ENCODE results near the gene ADAM19. TPM values are rescaled to one million over a fixed set of nuclear protein-coding genes. Genes with fewer than 3 reads are reported as not detected.
"Not testable (repeated sequence)": the region's sequence is repeated elsewhere in the genome, so short reads cannot be mapped to it uniquely, and the experiment has no call there.

The ADAM19 gene
- polyA plus RNA-seq, 3 donors = 0.60 to 4.9 (median 2.5) TPM

DNA sequence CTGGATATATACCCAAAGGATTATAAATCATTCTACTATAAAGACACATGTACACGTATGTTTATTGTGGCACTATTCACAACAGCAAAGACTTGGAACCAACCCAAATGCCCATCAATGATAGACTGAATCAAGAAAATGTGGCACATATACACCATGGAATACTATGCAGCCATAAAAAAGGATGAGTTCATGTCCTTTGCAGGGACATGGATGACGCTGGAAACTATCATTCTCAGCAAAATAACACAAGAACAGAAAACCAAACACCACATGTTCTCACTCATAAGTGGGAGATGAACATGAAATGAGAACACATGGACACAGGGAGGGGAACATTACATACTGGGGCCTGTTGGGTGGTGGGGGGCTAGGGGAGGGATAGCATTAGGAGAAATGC, 92.9 kb downstream of the ADAM19 start:
- WGBS, 3 donors = 77 to 98% (median 78%) methylated on average over 2 of the region's 2 CpGs
- H3K27ac ChIP-seq (ENCODE audit: low read depth, low read length) = not testable (repeated sequence)

DNA sequence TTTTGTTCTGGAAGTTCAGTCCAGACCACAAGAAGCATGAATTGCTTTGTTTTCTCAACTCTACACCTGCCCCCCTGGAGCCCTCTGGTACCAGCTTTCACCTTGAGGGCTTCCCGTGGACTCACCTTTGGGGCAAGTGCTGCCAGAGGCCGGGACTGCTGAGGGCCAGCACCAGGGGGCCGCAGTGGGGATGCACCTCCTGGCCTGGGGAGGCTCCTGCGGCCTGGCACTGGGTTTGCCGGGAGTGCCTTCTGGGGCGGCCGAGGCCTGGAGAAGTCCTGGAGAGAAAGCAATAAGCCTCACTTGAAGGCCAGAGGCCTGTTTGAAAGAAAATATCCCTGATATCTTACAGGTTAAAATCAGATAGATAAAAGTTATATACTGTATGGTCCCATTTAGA, 93.9 kb downstream of the ADAM19 start:
- 93 to 99% (median 98%) methylated on average over 7 of the region's 7 CpGs for WGBS, 3 donors
- no peak overlapping the region for H3K27ac ChIP-seq (ENCODE audit: low read depth, low read length)

DNA sequence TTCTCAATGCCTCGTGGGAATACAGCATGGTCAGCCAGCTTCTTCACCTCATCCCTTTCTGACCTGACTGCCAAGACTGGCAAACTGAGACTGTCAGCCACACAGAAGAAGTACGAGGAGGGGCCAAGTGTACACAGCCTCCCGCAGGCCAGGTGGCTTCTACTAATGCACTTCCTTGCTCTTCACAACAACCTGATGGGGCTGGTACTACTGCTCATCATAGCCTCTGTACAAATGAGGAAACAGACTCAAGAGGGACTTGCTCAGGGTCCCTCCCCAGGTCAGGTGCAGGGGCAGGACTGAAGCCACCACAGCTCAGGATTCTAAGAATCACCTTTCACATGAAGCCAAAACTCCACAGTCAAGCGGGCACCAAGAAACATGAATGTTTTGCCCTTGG, 94.3 kb downstream of the ADAM19 start:
- no peak overlapping the region for H3K27ac ChIP-seq (ENCODE audit: low read depth, low read length)
- WGBS, 3 donors = 84 to 94% (median 88%) methylated on average over 4 of the region's 4 CpGs

DNA sequence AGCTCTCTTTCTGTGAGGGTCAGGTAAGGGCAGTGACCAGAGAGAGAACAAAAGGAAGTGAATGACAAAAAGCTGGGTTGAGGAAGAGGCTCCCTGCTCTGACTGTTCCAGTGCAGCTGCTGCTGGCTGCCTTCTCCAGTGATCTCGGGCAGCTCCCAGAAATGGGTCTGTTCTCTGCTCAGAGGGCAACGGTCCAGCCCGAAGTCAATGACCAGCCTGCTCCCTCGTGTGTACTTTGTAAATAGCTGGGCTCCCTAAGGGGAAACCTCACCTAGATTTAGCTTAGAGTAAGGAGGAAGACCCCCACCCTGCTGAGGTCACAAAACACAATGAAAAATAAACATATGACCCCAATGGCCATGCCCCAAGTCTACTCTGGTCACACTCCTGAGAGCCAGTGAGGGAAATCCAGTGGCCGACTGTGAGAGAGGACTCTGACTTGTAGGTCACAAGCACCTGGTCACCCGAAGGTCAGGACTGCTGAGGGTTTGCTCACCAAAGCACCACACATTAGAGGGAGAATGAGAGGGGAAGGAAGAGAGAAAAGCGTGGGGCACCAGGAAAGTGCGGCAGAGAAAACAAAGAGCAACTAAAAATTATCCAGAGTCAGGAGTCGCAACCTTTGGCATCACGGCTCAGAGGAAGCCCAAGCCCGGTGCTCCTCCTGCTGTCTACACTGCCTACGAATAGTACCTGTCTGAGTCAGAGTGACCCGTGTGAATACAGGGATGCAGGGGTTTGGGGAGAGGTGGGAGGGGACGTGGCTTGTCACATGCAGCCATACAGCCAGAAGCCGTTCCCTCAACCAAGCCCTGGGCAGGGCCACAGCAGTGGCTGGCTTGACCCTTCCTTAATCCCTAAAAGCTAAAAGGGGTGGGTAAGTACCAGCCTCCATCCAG, 95.7 kb downstream of the ADAM19 start:
- no peak overlapping the region for H3K27ac ChIP-seq (ENCODE audit: low read depth, low read length)
- WGBS, 3 donors = 73 to 82% (median 75%) methylated on average over 15 of the region's 15 CpGs

DNA sequence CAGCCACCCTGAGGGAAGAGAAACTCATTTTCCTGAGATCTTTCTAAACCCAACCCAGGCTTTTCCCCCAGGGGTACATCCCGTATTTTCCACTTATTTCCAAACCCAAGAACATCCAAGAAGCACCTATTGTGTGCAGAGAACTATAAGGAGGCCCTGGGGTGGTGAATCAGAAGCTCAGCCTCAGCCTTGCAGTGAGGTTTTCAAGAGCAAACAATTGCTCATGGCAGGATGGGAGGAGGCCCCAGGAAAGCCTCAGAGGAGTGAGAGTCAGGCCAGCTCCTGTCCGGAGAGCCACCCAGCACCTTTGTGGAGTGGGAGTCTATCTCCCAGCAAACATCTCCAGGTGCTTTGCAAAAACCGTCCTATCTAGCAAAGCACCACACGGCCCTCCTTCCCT, 96.4 kb downstream of the ADAM19 start:
- no peak overlapping the region for H3K27ac ChIP-seq (ENCODE audit: low read depth, low read length)
- WGBS, 3 donors = 79 to 87% (median 85%) methylated on average over 4 of the region's 4 CpGs

DNA sequence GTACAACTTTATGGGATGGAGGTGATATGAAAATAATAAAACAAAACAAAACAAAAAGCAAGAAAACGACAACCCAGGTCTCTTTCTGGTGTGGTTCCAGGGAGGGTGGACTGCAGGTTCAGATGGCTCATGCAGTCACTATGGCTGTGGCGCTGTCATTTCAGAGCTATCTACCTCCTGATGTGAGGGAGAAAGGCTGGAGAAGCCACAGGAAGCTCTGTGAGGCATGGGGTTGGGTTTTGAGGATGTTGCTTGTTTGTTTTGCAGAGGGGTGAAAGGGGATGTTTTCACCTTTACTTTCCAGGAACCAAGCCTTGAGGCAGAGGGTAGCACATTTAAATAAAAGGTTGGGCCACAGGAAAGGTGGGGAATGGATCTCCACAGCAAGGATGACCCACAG, 96.8 kb downstream of the ADAM19 start:
- no peak overlapping the region for H3K27ac ChIP-seq (ENCODE audit: low read depth, low read length)
- 81 to 92% (median 87%) methylated on average over 2 of the region's 2 CpGs for WGBS, 3 donors

DNA sequence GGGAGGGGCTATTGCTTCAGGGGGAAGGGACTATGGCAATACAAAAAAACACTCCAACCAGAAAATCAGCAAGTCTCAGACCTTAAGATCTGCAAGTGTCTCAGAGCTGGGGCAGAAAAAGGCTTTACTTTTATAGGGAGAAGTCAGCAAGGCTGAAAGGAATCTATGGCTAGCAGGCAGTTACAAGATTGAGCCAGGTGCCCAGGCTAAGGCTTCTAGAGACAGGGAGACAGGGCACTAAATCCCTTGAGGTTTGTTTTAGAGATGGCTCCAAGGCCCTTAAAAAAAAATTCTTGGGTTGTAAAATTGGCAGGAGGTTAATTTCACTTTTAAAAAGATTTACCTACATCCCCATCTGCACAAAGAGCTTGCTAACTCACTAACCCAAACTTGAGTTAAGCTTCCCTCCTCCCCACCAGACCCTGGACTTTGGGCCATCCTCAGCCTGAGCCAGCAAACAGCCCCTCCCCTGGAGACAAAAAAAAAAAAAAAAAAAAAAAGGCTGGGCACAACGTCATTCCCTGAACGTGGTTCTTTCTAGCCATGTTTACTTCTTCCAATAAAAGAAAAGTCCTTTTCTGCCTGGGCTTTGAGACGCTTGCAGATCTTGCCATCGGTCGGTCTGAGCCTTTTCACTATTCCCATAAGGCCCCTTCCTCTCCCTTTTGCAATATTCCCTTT, 97.6 kb downstream of the ADAM19 start:
- H3K27ac ChIP-seq (ENCODE audit: low read depth, low read length) = no peak overlapping the region

DNA sequence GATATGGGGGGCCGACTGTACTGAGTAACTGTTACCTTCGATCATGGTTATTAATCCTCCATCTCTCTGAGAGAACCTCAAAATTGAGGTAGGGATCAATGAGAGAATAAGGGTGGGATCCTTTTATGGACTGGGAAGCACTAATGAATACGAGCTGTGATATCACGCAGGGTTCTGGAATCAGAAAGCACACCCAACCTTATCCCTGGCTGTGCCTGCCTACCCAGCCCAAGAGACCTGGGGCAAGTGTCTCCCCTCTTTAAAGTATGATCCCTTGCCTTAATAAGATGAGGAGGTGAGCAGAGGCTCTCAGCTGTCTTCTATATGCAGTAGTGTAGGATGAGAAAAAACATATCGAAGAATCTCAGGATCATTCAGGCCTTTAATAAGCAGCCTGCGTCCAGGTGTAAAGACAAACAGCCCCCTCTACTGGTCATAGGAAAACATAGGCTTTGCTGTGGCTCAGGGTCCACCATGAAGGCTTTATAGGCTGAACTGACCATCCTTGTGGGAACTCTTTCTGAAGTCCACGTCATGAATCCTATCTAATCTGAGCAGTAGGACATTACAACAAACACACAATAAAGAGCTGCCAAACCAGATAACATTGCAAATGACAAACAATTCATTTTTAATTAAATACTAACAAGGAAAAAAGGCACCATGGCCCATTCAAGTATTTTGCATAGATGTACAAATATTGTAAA, 98.7 kb downstream of the ADAM19 start:
- no peak overlapping the region for H3K27ac ChIP-seq (ENCODE audit: low read depth, low read length)
- 60 to 67% (median 64%) methylated on average over 7 of the region's 7 CpGs for WGBS, 3 donors

More for the DNA sequence above, 97.6 kb downstream of the ADAM19 start:
- 49 to 56% (median 56%) methylated on average over 5 of the region's 5 CpGs for WGBS, 3 donors

DNA sequence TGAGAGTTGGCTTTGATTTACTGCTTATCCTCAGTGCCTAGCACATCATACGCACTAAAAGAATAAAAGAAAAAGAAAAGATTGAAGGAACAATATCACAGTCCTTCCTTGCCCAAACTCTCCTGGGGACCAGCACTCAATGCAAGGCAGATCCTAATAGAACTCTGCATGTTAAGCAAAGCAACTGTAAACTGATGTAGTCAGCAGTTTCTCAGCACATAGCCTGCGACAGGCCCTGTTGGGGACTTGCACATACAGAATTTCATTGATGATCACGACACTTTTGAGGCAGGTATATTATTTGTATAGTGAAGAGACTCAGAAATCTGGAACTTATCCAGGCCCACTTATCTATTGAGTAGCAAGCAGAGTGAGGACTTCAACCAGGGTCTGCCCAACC, 100.1 kb downstream of the ADAM19 start:
- H3K27ac ChIP-seq (ENCODE audit: low read depth, low read length) = no peak overlapping the region
- WGBS, 3 donors = 90 to 96% (median 95%) methylated on average over 3 of the region's 3 CpGs

DNA sequence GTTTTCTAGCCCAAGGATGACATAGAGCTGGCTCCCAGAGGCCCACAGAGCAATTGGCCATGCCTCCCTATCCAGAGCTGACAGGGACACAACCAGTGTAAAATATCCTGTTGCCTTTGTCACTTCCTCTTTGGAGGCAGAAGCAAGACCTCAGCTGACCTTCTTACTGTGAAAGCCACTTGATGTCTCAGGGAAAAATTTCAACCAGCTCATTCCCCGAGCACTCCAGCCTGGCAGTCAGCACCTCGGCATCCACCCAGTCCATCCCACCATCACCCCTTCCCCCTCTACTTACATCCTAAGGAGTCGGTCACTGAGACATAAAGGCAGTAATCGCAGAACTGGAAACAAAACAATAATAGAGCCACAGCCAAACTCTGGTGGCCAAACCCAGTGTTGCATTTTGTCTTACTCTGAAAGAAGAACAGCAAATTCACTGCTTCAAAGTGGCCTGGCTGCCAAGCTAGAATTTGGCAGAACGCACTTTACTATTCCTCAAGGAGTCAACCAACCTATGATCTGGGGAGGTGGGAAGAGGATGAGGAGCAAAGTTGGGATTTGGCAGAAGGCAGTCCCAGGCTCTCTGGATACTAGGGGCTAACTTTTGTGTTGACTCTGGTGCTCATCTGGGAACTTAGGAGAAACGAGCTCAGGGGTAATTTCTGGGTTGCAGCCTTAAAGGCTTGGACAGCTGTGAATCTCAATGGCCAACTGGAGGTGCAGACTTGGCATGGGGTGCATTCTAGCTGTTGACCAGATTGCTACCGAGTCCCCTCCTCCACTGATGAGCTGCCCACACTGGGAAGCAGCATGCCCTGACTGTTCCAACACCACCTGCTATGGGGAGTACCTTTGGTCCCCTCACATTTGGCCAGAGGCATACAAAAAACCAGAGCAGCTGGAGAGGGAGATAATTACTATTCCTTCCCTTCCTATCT, 101.9 kb downstream of the ADAM19 start:
- 49 to 77% (median 66%) methylated on average over 7 of the region's 7 CpGs for WGBS, 3 donors
- no peak overlapping the region for H3K27ac ChIP-seq (ENCODE audit: low read depth, low read length)

DNA sequence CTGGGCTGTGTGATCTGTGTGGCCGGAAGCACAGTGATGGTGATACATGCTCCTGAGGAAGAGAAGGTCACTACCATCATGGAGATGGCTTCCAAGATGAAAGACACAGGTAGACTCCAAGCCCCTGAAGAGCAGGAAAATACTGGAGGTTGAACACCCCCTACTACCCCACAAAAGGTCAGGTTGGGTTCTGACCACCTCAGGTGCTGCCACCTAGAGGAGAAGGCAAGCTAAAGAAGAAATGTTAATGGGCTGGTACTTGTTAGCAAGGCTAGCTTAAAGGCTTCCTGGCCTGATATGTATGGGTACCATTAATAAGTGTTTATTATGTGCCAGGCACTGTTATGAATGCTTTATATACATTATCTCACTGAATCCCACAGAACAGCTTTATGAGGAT, 103.9 kb downstream of the ADAM19 start:
- no peak overlapping the region for H3K27ac ChIP-seq (ENCODE audit: low read depth, low read length)
- 94 to 100% (median 100%) methylated on average over 1 of the region's 1 CpG for WGBS, 3 donors

DNA sequence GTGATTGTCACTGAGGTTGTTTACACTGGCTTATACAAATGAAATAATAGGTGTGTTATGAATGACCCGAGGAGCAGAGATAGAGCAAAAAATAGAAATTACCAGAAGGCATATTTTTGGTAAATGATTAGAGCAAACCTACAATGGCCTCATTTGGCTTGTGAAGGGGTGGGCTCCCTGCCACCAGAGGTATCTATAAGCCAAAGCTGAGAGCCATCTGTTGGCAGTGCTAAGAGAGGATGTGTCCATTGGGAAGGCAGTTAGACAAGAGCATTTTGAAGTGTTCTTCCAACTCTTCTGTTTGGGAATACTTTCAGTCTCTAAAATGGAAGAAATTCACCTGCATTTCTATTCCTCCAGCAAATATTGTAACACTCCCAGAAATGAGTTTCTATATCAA, 104.9 kb downstream of the ADAM19 start:
- H3K27ac ChIP-seq (ENCODE audit: low read depth, low read length) = no peak overlapping the region
- 37 to 78% (median 68%) methylated on average over 1 of the region's 1 CpG for WGBS, 3 donors

DNA sequence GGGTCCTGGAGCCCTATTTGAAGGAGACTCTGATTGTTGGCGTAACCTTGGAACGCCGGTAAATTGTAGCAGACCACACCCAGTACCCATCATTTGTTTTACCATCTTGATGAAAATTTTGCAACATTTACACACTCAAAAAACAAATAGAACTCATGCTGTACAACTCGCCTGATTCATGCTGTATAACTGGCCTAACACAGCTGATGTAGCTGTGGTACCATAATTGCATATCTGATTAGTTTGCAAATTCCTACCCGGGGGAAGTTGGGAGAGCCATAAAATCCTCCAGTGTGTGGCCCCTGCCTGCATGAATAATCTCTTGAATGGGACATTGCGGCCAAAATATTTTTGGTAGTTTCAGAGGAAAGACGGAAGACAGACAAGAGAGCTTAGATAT, 105.9 kb downstream of the ADAM19 start:
- WGBS, 3 donors = 70 to 87% (median 83%) methylated on average over 7 of the region's 7 CpGs
- H3K27ac ChIP-seq (ENCODE audit: low read depth, low read length) = no peak overlapping the region

DNA sequence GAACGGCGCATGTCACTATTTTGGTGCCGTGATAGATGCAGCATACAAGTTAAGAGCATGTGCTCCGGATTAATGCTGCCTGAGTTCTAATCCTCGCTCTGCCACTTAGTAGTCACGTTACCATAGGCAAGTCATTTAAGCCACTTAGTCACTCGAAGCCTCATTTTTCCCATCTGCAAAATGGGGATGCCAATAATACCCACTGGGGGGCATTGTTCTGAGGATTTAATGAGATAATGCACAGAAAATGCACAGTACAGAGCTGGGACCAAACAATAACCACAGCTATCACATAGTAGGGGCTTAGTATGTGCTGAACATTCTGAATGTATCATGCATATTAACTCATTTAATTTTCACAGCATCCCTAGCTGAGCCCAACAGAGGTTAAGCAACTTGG, 106.5 kb downstream of the ADAM19 start:
- no peak overlapping the region for H3K27ac ChIP-seq (ENCODE audit: low read depth, low read length)
- whole genome bisulfite sequencing, 3 donors = 91 to 96% (median 96%) methylated on average over 7 of the region's 7 CpGs

DNA sequence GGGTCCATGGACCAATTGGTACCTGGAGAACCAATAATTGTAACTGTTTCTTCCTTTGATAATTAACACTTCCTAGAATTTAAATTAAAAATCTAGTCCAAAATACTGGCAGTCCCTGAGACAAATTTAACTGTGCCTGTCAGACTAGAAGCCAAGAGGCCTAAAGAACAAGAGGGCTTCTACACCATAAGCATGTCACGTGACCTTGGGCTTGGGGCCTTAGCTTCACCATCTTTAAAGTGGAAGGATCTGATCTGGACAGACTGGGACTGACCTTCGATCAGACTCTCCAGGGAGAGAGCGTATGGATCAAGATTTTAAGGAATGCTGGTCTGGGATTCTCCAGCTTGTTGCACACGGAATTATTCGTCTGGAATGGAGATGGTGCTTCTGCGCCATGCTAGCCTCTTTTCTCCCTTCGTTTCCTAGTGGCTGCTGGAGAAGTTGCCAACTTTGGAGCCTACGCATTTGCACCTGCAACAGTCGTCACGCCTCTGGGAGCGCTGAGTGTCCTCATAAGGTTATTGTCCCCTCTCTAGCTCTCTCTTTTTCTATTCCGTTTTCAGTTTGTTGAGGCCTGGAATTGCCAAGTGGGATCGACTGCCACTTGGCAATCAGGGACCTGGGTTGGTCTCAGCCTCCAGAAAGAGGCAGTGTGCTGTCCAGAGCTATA, 107.1 kb downstream of the ADAM19 start:
- no peak overlapping the region for H3K27ac ChIP-seq (ENCODE audit: low read depth, low read length)
- WGBS, 3 donors = 92 to 95% (median 93%) methylated on average over 13 of the region's 13 CpGs

DNA sequence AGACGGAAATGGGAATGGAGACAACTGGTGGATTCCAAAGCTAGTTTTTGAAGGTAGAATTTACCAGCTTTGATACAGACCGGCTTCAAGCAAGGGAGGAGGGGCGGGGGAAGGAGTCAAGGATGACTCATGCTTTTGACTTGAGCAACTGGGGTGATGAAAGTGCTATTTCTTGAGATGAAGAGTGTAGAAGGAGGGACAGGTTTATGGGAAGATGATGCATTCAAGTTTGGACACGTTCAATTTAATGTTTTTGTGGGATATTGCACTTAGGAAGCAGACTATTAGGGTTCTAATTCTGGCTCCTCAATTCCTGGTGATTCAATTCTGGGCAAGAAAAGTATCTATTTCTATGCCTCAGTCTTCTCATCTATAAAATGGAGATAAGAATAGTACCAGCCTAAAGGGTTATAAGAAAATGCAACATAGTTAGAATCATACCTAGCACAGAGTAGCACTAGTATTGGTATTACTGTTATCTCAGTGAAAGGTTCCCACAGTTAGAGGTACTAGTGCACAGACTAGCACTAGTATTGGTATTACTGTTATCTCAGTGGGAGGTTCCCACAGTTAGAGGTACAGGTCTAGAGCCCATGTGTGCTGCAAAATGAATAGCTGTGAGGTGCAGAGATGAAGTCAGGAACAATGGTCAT, 110.9 kb downstream of the ADAM19 start:
- 22 to 44% (median 28%) methylated on average over 4 of the region's 4 CpGs for WGBS, 3 donors
- no peak overlapping the region for H3K27ac ChIP-seq (ENCODE audit: low read depth, low read length)
